SU-DHL-6 (cell line): ENCODE data around the gene ALK.

Experiments
- EZH2phosphoT487 ChIP-seq: fragments of 200-600 bp; sonication (generic), shearing (Covaris generic); conservative IDR thresholded peaks from 2 replicates; pipeline ENCODE4 v1.6.1; 2018; ENCODE audit warnings: mild to moderate bottlenecking, antibody characterized with exemption, low read length, moderate library complexity, mixed read lengths
- TF ChIP-seq, protein P1 (sequence below): fragments of 200-600 bp; sonication (generic); IDR thresholded peaks from one replicate; pipeline ENCODE4 v1.5.1; 2017; ENCODE audit warnings: antibody characterized with exemption, mild to moderate bottlenecking, low read length, moderate library complexity; ENCODE audit not compliant: insufficient read depth, poor library complexity, severe bottlenecking

DNA sequence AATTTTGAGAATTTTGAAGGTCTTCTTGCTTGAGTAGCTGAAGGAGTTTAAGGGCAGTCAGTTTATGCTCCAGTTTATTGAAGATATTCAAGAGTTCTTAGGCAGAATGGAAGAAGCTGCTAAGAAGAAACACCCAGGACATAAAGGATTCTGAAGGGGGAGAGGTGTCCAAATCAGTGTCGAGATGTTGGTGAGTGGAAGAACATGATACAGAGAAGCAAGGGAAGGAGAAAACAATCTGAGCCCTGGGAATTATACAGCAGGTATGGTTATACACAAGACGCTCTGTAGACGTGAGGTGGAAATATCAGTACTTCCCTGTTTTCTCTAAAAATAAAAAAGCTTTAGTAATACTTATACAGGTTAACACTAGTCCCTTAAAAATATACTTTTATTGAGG is 746.0 kb downstream of the ALK start:
- TF ChIP-seq, protein P1, sequence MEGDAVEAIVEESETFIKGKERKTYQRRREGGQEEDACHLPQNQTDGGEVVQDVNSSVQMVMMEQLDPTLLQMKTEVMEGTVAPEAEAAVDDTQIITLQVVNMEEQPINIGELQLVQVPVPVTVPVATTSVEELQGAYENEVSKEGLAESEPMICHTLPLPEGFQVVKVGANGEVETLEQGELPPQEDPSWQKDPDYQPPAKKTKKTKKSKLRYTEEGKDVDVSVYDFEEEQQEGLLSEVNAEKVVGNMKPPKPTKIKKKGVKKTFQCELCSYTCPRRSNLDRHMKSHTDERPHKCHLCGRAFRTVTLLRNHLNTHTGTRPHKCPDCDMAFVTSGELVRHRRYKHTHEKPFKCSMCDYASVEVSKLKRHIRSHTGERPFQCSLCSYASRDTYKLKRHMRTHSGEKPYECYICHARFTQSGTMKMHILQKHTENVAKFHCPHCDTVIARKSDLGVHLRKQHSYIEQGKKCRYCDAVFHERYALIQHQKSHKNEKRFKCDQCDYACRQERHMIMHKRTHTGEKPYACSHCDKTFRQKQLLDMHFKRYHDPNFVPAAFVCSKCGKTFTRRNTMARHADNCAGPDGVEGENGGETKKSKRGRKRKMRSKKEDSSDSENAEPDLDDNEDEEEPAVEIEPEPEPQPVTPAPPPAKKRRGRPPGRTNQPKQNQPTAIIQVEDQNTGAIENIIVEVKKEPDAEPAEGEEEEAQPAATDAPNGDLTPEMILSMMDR: no peak
- TF ChIP-seq EZH2phosphoT487: no peak
